CD4-positive, alpha-beta T cell treated with Interleukin-6 at 100 ng/mL for 8 hours (primary cell): Measurements from ENCODE around the gene CGB7.
"Not testable (repeated sequence)": the region's sequence is repeated elsewhere in the genome, so short reads cannot be mapped to it uniquely, and the experiment has no call there.

ENCODE experiments used
- DNase-seq: peaks from one replicate; pipeline ENCODE4 v3.0.0-alpha.2; 2020; ENCODE audit warnings: mixed read lengths, low spot score

Gene CGB7

DNA sequence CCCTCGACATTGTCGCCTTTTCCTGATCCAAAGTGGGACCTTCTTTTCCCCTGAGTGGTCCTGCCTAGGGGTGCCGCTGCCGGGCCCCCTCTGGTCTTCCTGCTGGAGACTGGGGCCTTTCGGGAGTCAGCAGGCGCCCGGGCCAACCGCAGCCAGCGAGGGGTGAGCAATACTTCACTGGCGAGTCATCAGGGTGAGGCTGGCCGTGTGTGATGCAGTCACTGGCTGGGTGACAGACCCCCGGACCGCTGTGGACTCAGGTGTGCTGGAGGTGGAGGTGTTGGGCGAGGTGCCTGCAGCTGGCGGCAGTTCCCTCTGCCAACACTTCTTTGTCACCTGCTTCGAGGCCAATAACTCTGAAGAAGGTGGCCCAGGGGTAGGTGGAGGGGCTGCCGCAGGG lies 15.4 kb downstream of the CGB7 start:
- DNase-seq = no peak

GRCh38 chr19:49039736-49040135 lies 17.8 kb downstream of the CGB7 start:
- not testable (repeated sequence) for DNase-seq

GRCh38 chr19:49038557-49039276 lies 18.8 kb downstream of the CGB7 start:
- not testable (repeated sequence) for DNase-seq

- not testable (repeated sequence) for DNase-seq
Observed at GRCh38 chr19:49038111-49038510, 19.4 kb downstream of the CGB7 start.

GRCh38 chr19:49036815-49037214 lies 20.7 kb downstream of the CGB7 start, which contains the start of gene CGB1:
Gene CGB1 (minus strand): TSS chr19:49036895. CDS start chr19:49036711, 184 bp downstream.
- DNase-seq = not testable (repeated sequence)

DNA sequence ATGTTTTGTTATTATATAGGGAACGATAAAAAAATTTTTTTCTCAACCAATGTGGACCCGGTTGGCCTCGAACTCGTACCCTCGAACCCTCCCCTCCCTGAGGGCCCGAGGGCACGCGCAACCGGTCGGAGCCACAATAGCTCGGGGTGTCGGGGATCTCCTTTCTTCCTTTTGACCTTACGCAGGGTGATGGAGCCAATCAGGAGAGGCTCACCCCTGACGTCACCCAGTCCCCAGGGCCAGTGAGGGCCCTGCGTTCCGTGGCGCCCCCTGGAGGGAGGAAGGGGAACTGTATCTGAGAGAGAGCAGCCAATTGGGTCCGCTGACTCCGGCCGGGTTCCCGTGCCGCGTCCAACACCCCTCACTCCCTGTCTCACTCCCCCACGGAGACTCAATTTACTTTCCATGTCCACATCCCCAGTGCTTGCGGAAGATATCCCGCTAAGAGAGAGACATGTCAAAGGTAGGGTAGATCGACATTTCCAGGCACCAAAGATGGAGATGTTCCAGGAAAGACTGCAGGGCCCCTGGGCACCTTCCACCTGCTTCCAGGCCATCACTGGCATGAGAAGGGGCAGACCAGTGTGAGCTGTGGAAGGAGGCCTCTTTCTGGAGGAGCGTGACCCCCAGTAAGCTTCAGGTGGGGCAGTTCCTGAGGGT lies 25.8 kb downstream of the CGB7 start, which contains the start of gene CGB2:
CGB2 (plus strand) TSS at position 249 of the 660 bp plus-strand sequence; CDS start at position 455, 206 bp downstream.
- peak; percentile 22 for DNase-seq

GRCh38 chr19:49030323-49030722 lies 27.2 kb downstream of the CGB7 start:
- not testable (repeated sequence) for DNase-seq

DNA sequence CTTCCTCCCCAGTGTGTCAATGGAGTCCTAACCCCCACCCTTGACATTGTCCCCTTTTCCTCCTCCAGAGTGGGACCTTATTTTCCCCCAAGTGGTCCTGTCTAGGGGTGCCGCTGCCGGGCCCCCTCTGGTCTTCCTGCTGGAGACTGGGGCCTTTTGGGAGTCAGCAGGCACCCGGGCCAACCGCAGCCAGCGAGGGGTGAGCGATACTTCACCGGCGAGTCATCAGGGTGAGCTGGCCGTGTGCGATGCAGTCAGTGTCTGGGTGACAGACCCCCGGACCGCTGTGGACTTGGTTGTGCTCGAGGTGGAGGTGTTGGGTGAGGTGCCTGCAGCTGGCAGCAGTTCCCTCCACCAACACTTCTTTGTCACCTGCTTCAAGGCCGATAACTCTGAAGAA lies 27.8 kb downstream of the CGB7 start:
- DNase-seq = not testable (repeated sequence)

DNA sequence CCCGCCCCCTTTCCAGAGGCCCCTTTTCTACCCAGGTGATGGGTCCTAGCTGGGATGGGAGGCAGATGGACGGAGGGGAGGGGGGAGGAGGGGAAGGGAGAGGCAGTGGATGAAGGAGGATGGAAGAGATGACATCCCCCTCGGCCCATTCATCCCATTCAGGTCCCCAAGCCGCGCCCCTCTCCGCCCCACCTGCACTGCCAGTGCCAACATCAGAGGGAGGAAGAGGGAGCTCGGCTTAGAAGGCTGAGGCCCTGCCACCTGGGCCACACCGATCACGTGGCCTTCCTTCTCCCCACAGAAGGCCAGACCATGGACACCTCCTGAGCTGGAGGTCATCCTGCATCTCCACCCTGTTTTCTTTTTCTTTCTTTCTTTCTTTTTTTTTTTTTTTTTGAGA lies 28.9 kb downstream of the CGB7 start:
- not testable (repeated sequence) for DNase-seq

DNA sequence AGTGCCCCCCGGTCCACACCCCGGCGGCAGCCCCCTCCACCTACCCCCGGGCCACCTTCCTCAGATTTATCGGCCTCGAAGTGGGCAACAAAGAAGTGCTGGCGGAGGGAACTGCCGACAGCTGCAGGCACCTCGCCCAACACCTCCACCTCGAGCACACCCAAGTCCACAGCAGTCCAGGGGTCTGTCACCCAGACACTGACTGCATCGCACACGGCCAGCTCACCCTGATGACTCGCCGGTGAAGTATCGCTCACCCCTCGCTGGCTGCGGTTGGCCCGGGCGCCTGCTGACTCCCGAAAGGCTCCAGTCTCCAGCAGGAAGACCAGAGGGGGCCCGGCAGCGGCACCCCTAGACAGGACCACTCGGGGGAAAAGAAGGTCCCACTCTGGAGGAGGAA lies 31.9 kb downstream of the CGB7 start:
- not testable (repeated sequence) for DNase-seq

GRCh38 chr19:49025088-49025487 lies 32.5 kb downstream of the CGB7 start:
- not testable (repeated sequence) for DNase-seq

- DNase-seq = not testable (repeated sequence)
Observed at GRCh38 chr19:49024233-49024632, 33.3 kb downstream of the CGB7 start, which contains the start of gene CGB3. Gene CGB3 (minus strand): TSS chr19:49024333. CDS start chr19:49023971, 362 bp downstream.

DNA sequence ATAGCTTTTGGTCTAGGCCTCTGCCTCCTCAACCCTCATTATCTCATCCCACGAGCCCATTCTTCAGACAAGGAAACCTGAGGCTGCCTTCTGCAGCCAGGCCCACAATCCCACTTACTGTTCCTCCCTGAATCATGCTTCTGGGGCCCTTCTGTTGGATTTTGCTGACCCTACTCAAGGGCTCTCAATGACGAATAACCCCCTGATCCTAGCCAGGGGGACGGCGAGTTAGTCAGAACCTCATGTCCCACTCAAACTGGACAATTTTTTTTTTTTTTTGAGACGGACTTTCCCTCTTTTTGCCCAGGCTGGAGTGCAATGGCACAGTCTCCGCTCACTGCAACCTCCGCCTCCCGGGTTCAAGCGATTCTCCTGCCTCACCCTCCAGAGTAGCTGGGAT lies 35.4 kb downstream of the CGB7 start:
- DNase-seq = no peak

GRCh38 chr19:49020931-49021895 lies 36.3 kb downstream of the CGB7 start:
- DNase-seq = no peak

DNA sequence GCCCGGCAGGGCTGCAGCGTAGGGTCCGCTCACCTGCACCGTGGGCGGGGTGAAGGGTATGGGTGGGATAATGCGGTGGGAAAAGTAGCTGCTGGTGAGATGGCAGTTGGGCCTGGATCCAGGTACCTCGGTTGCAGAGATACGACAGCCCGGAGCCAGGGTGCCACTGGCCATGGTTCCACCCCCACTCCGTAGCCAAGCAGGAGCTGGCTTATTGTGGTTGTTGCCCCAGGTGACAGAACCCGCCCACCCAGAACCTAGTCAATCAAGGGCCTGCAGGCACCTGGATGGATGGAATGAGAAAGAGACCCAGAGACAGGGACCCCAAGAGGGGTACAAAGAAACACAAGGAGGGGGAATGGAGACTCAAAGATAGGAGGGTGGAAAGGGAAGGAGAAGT lies 37.2 kb downstream of the CGB7 start:
- DNase-seq = no peak

DNA sequence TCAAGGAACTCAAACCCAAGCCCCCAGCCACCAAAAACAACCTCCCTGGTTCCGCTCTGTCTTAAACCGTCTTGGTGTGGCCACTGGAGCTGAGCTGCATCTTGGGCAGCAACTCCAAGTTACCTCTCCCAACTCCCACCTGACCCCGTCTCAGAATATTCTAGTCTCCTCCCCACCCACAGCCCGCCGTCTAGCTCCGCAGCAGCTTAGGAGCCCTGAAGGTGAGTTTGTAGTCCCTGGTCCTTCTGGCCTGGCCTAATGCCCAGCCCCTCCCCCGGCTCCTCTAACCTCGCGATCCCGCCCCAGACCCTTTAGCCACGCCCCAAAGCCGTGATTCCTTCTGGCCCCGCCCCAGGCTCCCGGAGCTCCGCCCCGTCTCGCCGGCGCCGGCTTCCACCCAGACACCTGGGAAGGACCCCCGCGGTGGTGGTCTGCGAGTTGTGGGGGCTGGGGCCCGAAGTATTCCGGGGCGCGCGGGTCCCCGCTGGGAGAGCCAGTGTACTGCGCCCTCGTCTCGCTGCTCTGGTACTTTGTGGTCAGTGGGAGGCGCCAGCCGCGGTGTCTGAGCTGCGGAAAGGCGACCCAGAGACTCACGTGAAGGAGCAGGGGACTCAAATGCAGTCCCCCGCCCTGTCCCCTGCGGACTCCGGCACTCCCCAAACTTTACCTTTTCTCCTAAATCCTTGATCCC lies 38.2 kb downstream of the CGB7 start:
- DNase-seq = peak; percentile 53

DNA sequence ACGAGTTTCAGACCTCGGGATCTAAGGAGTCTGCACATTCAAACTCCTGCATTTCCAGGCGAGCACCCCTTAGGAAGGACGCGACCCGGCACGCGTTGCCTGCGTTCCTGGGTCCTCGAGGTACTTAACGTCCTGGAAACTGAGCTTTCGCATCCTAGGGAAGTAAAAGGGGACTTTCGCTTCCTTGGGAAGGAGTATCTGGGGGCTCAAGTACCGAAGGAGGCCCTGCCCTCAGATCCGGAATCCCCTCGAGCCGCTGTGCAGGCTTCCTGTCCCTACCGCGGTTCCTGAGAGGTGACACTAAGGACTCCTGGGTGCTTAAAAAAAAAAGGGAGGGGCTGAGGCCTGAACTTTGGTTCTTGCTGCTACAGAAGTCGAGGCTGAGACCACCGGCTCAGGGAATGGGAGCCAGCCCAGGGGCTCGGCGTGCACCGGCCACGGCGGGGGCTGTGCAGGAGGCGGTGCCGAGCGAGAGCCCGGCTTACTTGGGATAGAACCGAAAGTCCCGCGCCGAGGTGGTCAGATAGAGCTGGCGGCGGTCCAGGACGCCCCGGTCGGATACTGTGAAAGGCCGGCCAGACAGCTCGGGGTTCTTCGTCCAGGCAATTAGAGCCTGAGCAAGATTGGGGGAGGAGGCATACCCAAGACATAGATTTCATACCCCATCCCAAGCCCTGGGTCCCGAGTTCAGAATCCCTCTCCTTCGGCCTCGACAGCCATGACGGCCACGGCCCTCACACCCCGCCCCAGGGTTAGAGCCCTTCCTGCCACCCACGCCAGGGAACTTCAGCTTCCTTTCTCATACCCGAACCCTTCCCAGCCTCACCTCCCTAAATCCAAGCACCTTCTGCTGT lies 38.9 kb downstream of the CGB7 start:
- DNase-seq = peak; percentile 22

- DNase-seq = peak; percentile 53
Observed at GRCh38 chr19:49017666-49018351, 39.7 kb downstream of the CGB7 start.

- DNase-seq = no peak
Observed at GRCh38 chr19:49017041-49017665, 40.4 kb downstream of the CGB7 start, which contains the start of gene LHB. Gene LHB (minus strand): TSS chr19:49017091. CDS start chr19:49017081, 10 bp downstream.
